Tibial artery (tissue), 4 donors: Measurements from ENCODE around the gene FUBP3.

ENCODE experiments used
- DNase-seq, 2 donors: peaks; one replicate each; pipeline ENCODE4 v3.0.0-alpha.2; 2019
- H3K27ac ChIP-seq, 2 donors: fragments of 200-600 bp; sonication (generic) in 1 of 2; 1 replicate in 1 of 2; 2 replicates in 1 of 2; pipeline ENCODE4 v1.5.1; 2018 to 2019; ENCODE audit warnings: mild to moderate bottlenecking in 1 of 2
- H3K27me3 ChIP-seq, 2 donors: fragments of 200-600 bp; sonication (generic) in 1 of 2; one replicate each; pipeline versions ENCODE4 v1.5.1 to v1.6.0; 2016 to 2019
- H3K36me3 ChIP-seq, 3 donors: fragments of 200-600 bp; sonication (generic) in 2 of 3; one replicate each; pipeline ENCODE4 v1.5.1; 2016 to 2019; ENCODE audit warnings: mild to moderate bottlenecking in 2 of 3
- H3K4me1 ChIP-seq, 4 donors: fragments of 200-600 bp; sonication (generic) in 2 of 4; 1 replicate in 3 of 4; 2 replicates in 1 of 4; pipeline ENCODE4 v1.5.1; 2016 to 2019
- H3K4me3 ChIP-seq, 2 donors: fragments of 200-600 bp; sonication (generic) in 1 of 2; 1 replicate in 1 of 2; 2 replicates in 1 of 2; pipeline ENCODE4 v1.5.1; 2018 to 2019; ENCODE audit warnings: mild to moderate bottlenecking in 2 of 2
- H3K9me3 ChIP-seq, 3 donors: fragments of 200-600 bp; sonication (generic) in 1 of 3; one replicate each; pipeline ENCODE4 v1.5.1; 2016 to 2019
- intact Hi-C: fragments of 100-400 bp; cut with DNase I; formaldehyde crosslinking; loops from one replicate; pipeline ENCODE4 v1.15.0; 2023; ENCODE audit warnings: low total_unique reads
- TF ChIP-seq, protein P1 (sequence below), 2 experiments: fragments of 200-600 bp in 1 of 2; fragments of 450-650 bp in 1 of 2; IDR thresholded peaks; one replicate each; pipeline ENCODE4 v1.5.1; 2017 to 2019; ENCODE audit warnings: antibody characterized with exemption in 2 of 2, mild to moderate bottlenecking in 1 of 2, moderate library complexity in 1 of 2

FUBP3 gene

DNA sequence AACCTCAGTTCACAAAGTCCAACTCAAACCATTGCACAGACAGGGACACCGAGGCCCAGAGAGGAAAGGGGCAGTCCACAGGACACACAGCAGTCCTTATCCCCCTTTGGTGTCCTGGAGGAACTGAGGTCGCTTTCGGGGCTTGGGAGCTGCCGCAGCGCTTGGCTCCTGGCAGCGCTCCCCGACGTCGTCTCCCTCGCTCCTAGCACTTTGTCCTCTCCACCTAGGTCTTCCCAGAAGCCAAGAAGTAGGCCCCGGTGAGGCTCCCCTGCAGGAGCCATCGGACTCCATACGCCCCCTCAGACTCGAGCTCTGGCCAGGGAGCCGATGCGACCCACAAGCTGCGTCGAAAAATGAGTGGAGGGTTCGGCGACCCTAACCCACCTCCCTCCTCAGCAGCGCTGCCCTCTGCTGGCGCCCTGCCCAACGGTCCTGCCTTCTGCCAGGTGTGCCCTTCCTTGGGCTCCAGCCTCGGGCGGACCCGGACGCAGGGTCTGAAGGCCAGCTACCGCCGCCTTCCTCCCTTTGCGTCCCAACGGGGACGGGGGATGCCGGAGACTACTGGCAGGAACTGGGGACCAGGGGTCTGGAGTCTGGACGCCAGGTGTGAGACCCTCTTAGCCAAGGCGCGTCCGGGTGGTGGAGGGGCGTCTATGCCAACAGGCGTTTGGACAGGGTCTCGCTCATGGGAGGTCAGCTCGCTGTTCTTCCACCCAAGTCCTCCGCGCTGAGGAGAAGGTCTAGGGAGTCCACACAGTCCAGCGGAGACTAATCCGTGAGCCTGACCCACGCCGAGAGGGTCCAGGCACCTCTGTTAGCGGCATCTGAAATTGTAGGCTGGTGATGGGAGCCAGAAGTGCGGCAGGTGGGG is 83.0 kb downstream of the FUBP3 start:
- intact Hi-C loops = no loop called here
- Histone ChIP-seq H3K9me3 (no peaks in the 10 kb centered on the region), H3K36me3 (no peaks in the 10 kb centered on the region), H3K27ac (no peak overlapping the region), H3K4me3 (peak overlapping the region in 1 of 2 donors; percentile 1), H3K27me3 (peaks cover 17 to 100% of the 10 kb centered on the region in 2 donors), H3K4me1 (peaks cover 0 to 78% (median 72%) of the 10 kb centered on the region in 4 donors)
- TF ChIP-seq, protein P1, sequence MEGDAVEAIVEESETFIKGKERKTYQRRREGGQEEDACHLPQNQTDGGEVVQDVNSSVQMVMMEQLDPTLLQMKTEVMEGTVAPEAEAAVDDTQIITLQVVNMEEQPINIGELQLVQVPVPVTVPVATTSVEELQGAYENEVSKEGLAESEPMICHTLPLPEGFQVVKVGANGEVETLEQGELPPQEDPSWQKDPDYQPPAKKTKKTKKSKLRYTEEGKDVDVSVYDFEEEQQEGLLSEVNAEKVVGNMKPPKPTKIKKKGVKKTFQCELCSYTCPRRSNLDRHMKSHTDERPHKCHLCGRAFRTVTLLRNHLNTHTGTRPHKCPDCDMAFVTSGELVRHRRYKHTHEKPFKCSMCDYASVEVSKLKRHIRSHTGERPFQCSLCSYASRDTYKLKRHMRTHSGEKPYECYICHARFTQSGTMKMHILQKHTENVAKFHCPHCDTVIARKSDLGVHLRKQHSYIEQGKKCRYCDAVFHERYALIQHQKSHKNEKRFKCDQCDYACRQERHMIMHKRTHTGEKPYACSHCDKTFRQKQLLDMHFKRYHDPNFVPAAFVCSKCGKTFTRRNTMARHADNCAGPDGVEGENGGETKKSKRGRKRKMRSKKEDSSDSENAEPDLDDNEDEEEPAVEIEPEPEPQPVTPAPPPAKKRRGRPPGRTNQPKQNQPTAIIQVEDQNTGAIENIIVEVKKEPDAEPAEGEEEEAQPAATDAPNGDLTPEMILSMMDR (IDR thresholded peaks at IDR 0.05) = no peak
- DNase-seq = no peak

DNA sequence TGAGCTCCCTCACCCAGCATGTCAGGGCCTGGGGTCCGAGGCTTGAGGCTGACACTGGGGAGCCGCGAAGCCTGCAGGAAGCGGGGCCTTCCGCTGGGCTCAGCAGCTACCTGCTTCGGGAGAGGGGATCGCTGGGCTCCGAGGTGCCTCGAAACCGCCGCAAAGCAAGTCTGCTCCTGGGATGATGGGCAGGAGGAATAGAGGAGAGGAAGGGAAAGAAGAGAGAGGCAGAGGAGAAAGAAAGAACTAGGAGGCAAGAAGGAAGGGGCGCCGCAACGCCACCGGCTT is 83.5 kb downstream of the FUBP3 start:
- intact Hi-C loops = no loop called here
- DNase-seq = no peak
- Histone ChIP-seq H3K4me3 (peak overlapping the region in 1 of 2 donors; percentile 1), H3K27me3 (peaks cover 17 to 100% of the 10 kb centered on the region in 2 donors), H3K36me3 (no peaks in the 10 kb centered on the region), H3K4me1 (peaks cover 0 to 78% (median 72%) of the 10 kb centered on the region in 4 donors), H3K27ac (no peak overlapping the region), H3K9me3 (no peaks in the 10 kb centered on the region)
- TF ChIP-seq, protein P1 (IDR thresholded peaks at IDR 0.05) = no peak

DNA sequence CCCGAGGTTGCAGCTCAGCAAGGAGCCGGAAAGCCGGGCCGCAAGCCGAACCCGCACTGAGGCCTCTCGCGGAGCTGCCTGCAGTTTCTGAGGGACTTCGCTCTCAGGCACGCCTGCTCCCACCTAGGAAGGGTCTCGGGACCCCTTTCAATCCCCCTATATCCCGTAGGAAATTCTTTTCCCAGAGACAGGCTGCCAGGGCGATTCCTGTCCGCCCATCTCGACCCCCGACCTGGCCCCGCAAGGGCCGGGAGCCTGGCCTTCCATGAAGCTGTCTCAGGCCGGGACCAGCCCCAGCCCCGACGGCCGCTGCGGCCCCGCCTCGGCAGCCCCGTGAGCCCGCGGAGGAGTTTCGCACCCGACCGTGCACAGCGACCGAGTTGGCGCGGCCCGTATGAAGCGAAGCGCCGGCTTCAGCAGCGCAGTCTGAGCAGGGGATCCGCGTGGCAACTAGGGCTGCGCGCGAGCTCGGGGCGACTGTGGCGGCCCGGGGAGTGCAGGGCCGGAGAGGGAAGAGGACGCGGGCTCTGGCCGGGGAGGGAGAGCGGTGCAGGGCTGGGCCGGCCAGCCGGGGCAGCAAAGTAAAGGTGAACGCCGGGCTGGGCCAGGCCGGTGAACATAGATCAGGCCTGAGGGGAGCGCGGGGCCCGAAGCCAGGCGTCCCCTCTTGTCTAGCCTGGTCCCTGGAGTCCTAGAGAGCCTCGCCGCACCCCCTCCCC is 84.0 kb downstream of the FUBP3 start:
- Histone ChIP-seq H3K27ac (no peak overlapping the region), H3K36me3 (no peaks in the 10 kb centered on the region), H3K4me3 (peak overlapping the region in 1 of 2 donors; percentile 16), H3K9me3 (no peaks in the 10 kb centered on the region), H3K27me3 (peaks cover 17 to 100% of the 10 kb centered on the region in 2 donors), H3K4me1 (peaks cover 0 to 78% (median 72%) of the 10 kb centered on the region in 4 donors)
- intact Hi-C loops = no loop called here
- DNase-seq = no peak
- TF ChIP-seq, protein P1 (IDR thresholded peaks at IDR 0.05) = no peak

DNA sequence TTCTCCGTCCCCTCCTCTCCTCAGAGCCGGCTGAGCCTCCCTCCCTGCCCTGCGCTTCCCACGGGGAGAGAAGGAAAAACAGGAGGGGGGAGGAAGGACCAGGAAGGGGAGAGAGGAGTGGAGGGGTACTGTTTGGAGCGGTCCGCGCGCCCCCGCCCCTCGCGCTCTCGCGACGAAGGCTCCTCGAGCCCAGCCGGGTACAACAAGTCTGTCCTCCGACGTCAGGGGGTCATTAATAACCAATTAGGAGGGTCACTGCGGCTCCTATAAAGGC is 84.5 kb downstream of the FUBP3 start:
- Histone ChIP-seq H3K4me3 (peak overlapping the region in 1 of 2 donors; percentile 16), H3K9me3 (no peaks in the 10 kb centered on the region), H3K4me1 (peaks cover 0 to 78% (median 72%) of the 10 kb centered on the region in 4 donors), H3K27me3 (peaks cover 17 to 98% of the 10 kb centered on the region in 2 donors), H3K36me3 (no peaks in the 10 kb centered on the region), H3K27ac (no peak overlapping the region)
- TF ChIP-seq, protein P1 (IDR thresholded peaks at IDR 0.05) = no peak
- intact Hi-C loops = no loop called here
- no peak for DNase-seq

DNA sequence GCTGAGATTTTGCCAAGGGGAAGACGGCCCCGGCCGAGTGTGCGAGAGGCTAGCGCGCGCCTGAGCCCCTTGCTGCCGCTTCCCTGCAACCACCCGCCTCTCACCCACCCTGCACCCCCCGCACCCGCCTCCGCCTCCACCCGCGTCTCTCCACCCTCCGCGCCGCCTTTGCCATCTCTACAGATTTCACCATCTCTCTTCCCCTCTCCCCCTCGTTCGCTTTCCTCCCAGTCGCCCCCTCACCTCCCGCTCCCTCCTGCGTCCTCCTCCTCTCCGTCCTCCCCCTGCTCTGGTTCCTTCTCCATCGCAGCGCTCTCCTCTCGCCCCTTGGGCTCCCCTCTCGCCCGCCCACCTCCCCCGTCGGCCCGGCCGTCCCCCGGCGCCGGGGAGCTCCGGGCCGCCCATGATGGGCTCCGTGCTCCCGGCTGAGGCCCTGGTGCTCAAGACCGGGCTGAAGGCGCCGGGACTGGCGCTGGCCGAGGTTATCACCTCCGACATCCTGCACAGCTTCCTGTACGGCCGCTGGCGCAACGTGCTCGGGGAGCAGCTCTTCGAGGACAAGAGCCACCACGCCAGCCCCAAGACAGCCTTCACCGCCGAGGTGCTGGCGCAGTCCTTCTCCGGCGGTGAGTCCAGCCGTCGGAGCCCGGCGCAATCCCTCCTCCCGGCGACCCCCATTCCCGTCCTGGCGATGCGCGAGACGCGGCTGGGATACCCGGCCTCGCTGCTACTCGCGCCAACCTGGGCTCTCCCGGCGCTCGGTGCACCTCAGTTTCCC is 85.1 kb downstream of the FUBP3 start, which contains the start of gene PRDM12:
TSS of gene PRDM12 (plus strand) at position 344 of the 778 bp plus-strand sequence. CDS start at position 404, 60 bp downstream.
- no peaks in the 10 kb centered on the region for H3K9me3 ChIP-seq
- TF ChIP-seq, protein P1 (IDR thresholded peaks at IDR 0.05) = no peak
- no peak for DNase-seq
- H3K27me3 ChIP-seq = peaks cover 17 to 93% of the 10 kb centered on the region in 2 donors
- peak within 1 kb of the TSS in 1 of 2 donors; percentile 16 for H3K4me3 ChIP-seq
- H3K4me1 ChIP-seq = peaks cover 0 to 73% (median 70%) of the 10 kb centered on the region in 4 donors
- H3K27ac ChIP-seq = no peak within 1 kb of the TSS
- H3K36me3 ChIP-seq = no peaks in the 10 kb centered on the region
- intact Hi-C loops = no loop called here
